Natural killer cell (primary cell): ENCODE data around the gene P2RX6. TPM values are rescaled to one million over a fixed set of nuclear protein-coding genes. Genes with fewer than 3 reads are reported as not detected.

Experiments
- ATAC-seq, 3 donors: fragments of 150-1000 bp in 2 of 3; fragments of 200-7000 bp in 1 of 3; cut with Tn5 transposase; 1 replicate in 1 of 3; 2 replicates in 2 of 3; pipeline ENCODE4 v1.10.0; 2021; ENCODE audit warnings: mild to moderate bottlenecking in 2 of 3, moderate library complexity in 2 of 3
- DNase-seq, 2 donors: peaks; one replicate each; pipeline versions ENCODE4 v3.0.0 to v3.0.0-alpha.2; 2013 to 2021; ENCODE audit warnings: mixed read lengths in 1 of 2
- H3K27ac ChIP-seq: one replicate; pipeline ENCODE4 v1.5.1; 2013; ENCODE audit warnings: mild to moderate bottlenecking, low read length
- H3K27me3 ChIP-seq: one replicate; pipeline ENCODE4 v1.6.1; 2013; ENCODE audit warnings: low read length; ENCODE audit not compliant: control insufficient read depth, insufficient read depth
- H3K36me3 ChIP-seq: one replicate; pipeline ENCODE4 v1.6.1; 2013; ENCODE audit warnings: low read length; ENCODE audit not compliant: control insufficient read depth, insufficient read depth
- H3K4me1 ChIP-seq: one replicate; pipeline ENCODE4 v1.6.1; 2013; ENCODE audit warnings: low read length; ENCODE audit not compliant: control insufficient read depth, insufficient read depth
- H3K4me3 ChIP-seq: one replicate; pipeline ENCODE4 v1.5.1; 2013; ENCODE audit warnings: low read length
- H3K9me3 ChIP-seq: one replicate; pipeline ENCODE4 v1.6.1; 2013; ENCODE audit warnings: low read length; ENCODE audit not compliant: control insufficient read depth, insufficient read depth
- H3K27ac Mint-ChIP-seq, 2 donors: one replicate each; pipeline ENCODE4 v1.8.0; 2022; ENCODE audit warnings: mild to moderate bottlenecking in 2 of 2, mixed read lengths in 2 of 2, moderate library complexity in 1 of 2
- H3K27me3 Mint-ChIP-seq, 2 donors: one replicate each; pipeline ENCODE4 v1.8.0; 2022; ENCODE audit warnings: low read depth in 2 of 2, mixed read lengths in 2 of 2
- H3K36me3 Mint-ChIP-seq: one replicate; pipeline ENCODE4 v1.8.0; 2022; ENCODE audit warnings: mixed read lengths
- H3K4me1 Mint-ChIP-seq, 2 donors: one replicate each; pipeline ENCODE4 v1.8.0; 2022; ENCODE audit warnings: mixed read lengths in 2 of 2
- H3K4me3 Mint-ChIP-seq: one replicate; pipeline ENCODE4 v1.8.0; 2022; ENCODE audit warnings: mild to moderate bottlenecking, moderate library complexity, mixed read lengths
- H3K9me3 Mint-ChIP-seq, 2 donors: one replicate each; pipeline ENCODE4 v1.8.0; 2022; ENCODE audit warnings: mixed read lengths in 2 of 2
- WGBS: methylation state at CpG from one replicate; pipeline ENCODE4 v1.1.7; 2013; ENCODE audit warnings: missing lambda C conversion rate; ENCODE audit not compliant: insufficient coverage; 5-methylcytosine and 5-hydroxymethylcytosine counted together
- intact Hi-C: fragments of 100-400 bp; cut with micrococcal nuclease; formaldehyde crosslinking; loops from one replicate; pipeline ENCODE4 v1.14.2; 2022
- total RNA-seq, 4 donors: library from RNA; stranded (reverse); fragments of 120-200 nt in 1 of 4; gene quantifications; one replicate each; pipeline versions ENCODE4 v1.2.3 to v1.2.4, GENCODE V29; 2013 to 2022
- TF ChIP-seq, protein P1 (sequence below): fragments of 200-600 bp; IDR thresholded peaks from one replicate; pipeline ENCODE4 v1.8.0; 2022; ENCODE audit warnings: antibody characterized with exemption

Gene P2RX6
- total RNA-seq, 3 donors from 2014 or later (not counting 1 experiment from before 2014, with no cell fraction given): 0.14 to 0.93 (median 0.18) TPM

DNA sequence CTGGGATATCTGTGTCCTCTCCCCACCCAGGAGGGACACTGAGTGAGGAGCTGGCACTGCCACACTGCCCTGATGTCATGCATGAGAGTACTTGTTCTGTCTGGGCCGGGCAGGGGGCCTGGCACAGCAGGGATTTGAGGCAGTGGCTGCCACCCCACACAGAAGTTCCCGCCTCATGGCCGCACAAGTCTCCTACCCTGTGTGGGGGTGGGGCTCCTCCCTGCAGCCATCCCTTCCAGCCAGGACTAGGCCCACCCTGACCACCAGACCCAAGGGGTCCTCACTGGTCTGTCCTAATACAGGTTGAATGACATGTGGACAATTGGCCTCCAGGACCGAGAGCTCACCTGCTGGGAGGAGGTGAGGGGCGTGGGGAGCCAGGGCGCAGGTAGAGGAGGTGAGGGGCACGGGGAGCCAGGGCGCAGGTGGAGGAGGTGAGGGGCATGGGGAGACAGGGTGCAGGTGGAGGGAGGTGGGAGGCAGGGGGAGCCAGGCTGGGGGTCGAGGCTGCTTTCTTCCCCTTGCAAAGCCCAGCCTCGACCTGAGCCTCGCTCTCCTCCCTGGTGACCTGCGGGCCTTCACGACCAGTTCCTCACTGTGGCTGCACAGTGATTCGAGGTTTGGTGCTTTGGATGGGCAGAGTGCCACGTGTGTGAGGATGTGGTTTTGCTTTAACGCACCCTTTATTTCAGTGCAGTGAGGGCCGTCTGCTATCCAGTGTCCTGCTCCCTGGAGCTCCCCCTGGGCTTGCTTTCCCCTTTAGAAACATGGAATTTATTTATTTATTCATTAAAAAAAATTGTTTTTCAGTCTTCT, 25.4 kb upstream of the P2RX6 start:
- Histone ChIP-seq H3K27me3 (no peaks in the 10 kb centered on the region), H3K9me3 (no peaks in the 10 kb centered on the region), H3K4me1 (no peaks in the 10 kb centered on the region), H3K4me3 (no peak overlapping the region), H3K27ac (no peak overlapping the region), H3K36me3 (peaks cover 31% of the 10 kb centered on the region)
- no peak for DNase-seq
- Mint-ChIP-seq H3K27me3 (no peaks in the 10 kb centered on the region), H3K27ac (no peak overlapping the region), H3K9me3 (no peaks in the 10 kb centered on the region), H3K4me1 (no peaks in the 10 kb centered on the region), H3K36me3 (no peaks in the 10 kb centered on the region), H3K4me3 (no peak overlapping the region)
- intact Hi-C loops: no loop called here
- WGBS: 32% methylated on average over 17 of the region's 17 CpGs
- no peak for ATAC-seq
- TF ChIP-seq, protein P1, sequence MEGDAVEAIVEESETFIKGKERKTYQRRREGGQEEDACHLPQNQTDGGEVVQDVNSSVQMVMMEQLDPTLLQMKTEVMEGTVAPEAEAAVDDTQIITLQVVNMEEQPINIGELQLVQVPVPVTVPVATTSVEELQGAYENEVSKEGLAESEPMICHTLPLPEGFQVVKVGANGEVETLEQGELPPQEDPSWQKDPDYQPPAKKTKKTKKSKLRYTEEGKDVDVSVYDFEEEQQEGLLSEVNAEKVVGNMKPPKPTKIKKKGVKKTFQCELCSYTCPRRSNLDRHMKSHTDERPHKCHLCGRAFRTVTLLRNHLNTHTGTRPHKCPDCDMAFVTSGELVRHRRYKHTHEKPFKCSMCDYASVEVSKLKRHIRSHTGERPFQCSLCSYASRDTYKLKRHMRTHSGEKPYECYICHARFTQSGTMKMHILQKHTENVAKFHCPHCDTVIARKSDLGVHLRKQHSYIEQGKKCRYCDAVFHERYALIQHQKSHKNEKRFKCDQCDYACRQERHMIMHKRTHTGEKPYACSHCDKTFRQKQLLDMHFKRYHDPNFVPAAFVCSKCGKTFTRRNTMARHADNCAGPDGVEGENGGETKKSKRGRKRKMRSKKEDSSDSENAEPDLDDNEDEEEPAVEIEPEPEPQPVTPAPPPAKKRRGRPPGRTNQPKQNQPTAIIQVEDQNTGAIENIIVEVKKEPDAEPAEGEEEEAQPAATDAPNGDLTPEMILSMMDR: no peak

DNA sequence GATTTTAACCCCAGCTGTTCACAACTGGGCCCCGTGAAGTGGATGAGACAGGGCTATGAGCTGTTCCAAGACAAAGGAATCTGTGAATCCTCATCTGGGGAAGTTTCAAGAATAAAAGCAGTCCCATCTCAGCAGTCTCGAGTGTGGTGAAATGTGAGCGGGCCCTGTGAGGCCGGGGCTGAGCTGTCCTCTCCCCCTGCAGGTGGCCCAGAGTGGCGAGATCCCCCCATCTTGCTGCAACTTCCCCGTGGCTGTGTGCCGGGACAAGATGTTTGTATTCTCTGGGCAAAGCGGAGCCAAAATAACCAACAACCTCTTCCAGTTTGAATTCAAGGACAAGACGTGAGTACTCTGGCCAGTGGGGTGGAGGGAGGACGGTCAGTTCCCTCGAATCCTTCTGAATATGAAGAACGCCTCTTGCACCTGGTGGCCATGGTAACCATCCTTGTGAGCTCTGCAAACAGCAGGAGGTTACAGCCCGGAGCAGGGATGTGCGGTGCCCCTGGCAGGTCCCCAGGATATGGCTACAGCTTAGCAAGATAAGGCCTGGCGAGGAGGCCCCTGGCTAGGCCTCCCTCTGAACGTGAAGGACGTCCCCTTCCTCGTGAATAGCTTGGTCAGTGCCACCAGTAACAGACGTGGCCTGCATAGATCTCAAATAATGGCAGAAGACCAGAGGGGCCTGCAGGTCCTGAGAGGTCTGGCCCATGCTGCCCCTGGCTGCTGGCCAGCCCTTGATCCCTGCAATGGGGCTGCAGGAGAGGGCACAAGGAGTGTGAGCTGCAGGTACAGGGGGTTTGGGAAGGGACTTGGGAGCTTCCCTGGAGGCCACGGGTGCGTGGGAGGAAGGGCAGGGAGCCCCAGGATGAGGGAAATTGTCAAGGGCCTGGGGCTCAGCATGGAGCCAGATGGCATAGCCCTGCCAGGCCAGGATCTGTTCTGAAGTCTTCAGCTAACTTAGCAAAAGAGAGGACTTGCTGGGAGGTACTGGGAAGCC, 24.5 kb upstream of the P2RX6 start:
- no peaks in the 10 kb centered on the region for H3K9me3 ChIP-seq
- Mint-ChIP-seq H3K36me3 (no peaks in the 10 kb centered on the region), H3K27me3 (no peaks in the 10 kb centered on the region), H3K27ac (no peak overlapping the region), H3K4me3 (no peak overlapping the region), H3K4me1 (no peaks in the 10 kb centered on the region), H3K9me3 (no peaks in the 10 kb centered on the region)
- H3K4me3 ChIP-seq: no peak overlapping the region
- DNase-seq (no peak), ATAC-seq (no peak)
- no peak overlapping the region for H3K27ac ChIP-seq
- TF ChIP-seq, protein P1: no peak
- intact Hi-C loops: no loop called here
- 92% methylated on average over 21 of the region's 21 CpGs for WGBS
- no peaks in the 10 kb centered on the region for H3K4me1 ChIP-seq
- H3K36me3 ChIP-seq: peaks cover 34% of the 10 kb centered on the region
- no peaks in the 10 kb centered on the region for H3K27me3 ChIP-seq

DNA sequence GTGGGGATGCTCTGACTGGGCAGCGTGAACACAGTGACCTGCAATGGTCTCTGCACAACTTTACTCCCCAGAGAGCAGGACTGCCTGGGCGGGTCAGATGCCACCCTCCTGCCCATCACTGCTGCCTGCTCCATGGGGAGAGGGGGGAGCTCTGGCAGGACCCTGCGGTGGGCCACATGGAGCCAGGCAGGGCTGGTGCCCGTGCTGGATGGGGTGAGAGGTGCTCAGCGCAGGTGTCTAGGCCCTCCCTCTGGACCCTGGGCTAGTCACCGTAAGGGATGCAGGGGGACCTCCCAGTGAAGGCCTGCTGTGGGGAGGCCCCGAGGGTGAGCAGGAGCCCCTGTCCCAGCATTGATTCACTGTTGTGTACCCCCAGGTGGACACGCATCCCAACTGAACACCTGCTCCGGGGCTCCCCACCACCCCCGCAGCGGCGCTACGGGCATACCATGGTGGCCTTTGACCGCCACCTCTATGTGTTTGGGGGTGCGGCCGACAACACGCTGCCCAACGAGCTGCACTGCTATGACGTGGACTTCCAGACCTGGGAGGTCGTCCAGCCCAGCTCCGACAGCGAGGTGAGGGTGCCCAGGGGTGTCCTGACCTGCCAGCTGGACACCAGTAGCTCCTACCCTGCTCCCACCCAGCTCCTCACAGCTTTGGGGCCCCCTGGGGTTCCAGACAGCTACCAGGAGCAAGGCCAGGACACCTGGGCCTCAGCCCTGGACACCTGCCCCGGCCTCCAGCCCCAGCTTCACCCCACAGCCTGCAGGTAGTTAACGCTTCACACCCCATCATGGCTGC, 23.5 kb upstream of the P2RX6 start:
- Mint-ChIP-seq H3K4me1 (no peaks in the 10 kb centered on the region), H3K36me3 (no peaks in the 10 kb centered on the region), H3K27me3 (no peaks in the 10 kb centered on the region), H3K4me3 (no peak overlapping the region), H3K27ac (no peak overlapping the region), H3K9me3 (no peaks in the 10 kb centered on the region)
- 93% methylated on average over 24 of the region's 24 CpGs for WGBS
- Histone ChIP-seq H3K9me3 (no peaks in the 10 kb centered on the region), H3K4me3 (no peak overlapping the region), H3K27me3 (no peaks in the 10 kb centered on the region), H3K4me1 (no peaks in the 10 kb centered on the region), H3K36me3 (peaks cover 33% of the 10 kb centered on the region), H3K27ac (no peak overlapping the region)
- no peak for ATAC-seq
- DNase-seq: no peak
- TF ChIP-seq, protein P1: no peak
- intact Hi-C loops: no loop called here
